HAP-1 (cell line): ENCODE measurements around the gene ARMH2.

ENCODE experiments used
- DNase-seq, 2 experiments: peaks; one replicate each; pipeline ENCODE4 v3.0.0-alpha.2; 2016 to 2020; ENCODE audit warnings: low spot score in 2 of 2
- H3K27me3 ChIP-seq: fragments of 250-450 bp; sonication (Bioruptor Pico); 2 replicates; pipeline ENCODE4 v1.5.1; 2020; ENCODE audit warnings: low read depth, mild to moderate bottlenecking, moderate library complexity
- H3K36me3 ChIP-seq: fragments of 250-450 bp; sonication (Bioruptor Pico); replicated peaks from 2 replicates; pipeline ENCODE4 v1.5.1; 2020; ENCODE audit warnings: mild to moderate bottlenecking
- H3K4me1 ChIP-seq: fragments of 250-450 bp; sonication (Bioruptor Pico); 2 replicates; pipeline ENCODE4 v1.5.1; 2020; ENCODE audit warnings: mild to moderate bottlenecking
- H3K4me3 ChIP-seq: fragments of 250-450 bp; sonication (Bioruptor Pico); 2 replicates; pipeline ENCODE4 v1.5.1; 2020; ENCODE audit warnings: mild to moderate bottlenecking, moderate library complexity
- H3K9me3 ChIP-seq: fragments of 250-450 bp; sonication (Bioruptor Pico); 2 replicates; pipeline ENCODE4 v1.5.1; 2020; ENCODE audit warnings: mild to moderate bottlenecking, moderate library complexity
- in situ Hi-C: fragments of 300-500 bp; cut with MboI; formaldehyde crosslinking; loops from 3 replicates; pipeline ENCODE4 v1.14.3; 2020; ENCODE audit warnings: low sequenced_read_pairs, inconsistent platforms, mixed read lengths

ARMH2 gene

GRCh38 chr6:24829657-24830056 lies 30.9 kb upstream of the ARMH2 start:
- H3K9me3 ChIP-seq, result no peaks in the 10 kb centered on the region
- H3K36me3 ChIP-seq, result no peaks in the 10 kb centered on the region
- peak; percentile 32 to 51 for DNase-seq
- H3K27me3 ChIP-seq, result no peaks in the 10 kb centered on the region
- in situ Hi-C loops, result no loop called here
- H3K4me1 ChIP-seq, result peaks cover 15% of the 10 kb centered on the region
- no peak overlapping the region for H3K4me3 ChIP-seq

- H3K4me3 ChIP-seq, result no peak overlapping the region
- no peaks in the 10 kb centered on the region for H3K36me3 ChIP-seq
- H3K27me3 ChIP-seq, result no peaks in the 10 kb centered on the region
- no peaks in the 10 kb centered on the region for H3K9me3 ChIP-seq
- H3K4me1 ChIP-seq, result peaks cover 15% of the 10 kb centered on the region
- no peak for DNase-seq
- in situ Hi-C loops, result no loop called here
Measured at GRCh38 chr6:24827970-24828369, 29.3 kb upstream of the ARMH2 start.

DNA sequence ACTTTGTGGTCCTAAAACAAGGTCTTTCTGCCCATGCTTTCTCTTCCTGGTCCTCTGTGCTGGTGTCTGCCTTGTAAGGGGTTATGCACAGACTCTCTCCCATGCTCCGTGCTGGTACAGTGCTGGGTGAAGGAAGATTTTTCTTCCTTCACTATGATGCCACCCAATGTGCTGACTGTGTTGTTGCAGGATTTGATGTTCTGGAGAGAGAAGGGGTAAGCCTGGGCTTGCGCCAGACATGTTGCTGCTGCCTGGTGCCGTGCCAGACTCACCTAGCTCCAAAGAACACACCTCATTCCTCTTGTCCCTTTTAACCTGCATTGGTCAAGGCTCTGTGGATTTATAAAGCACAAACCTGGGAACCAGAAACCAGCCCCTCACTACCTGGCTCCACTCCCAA lies 28.4 kb upstream of the ARMH2 start:
- no peaks in the 10 kb centered on the region for H3K9me3 ChIP-seq
- no peaks in the 10 kb centered on the region for H3K36me3 ChIP-seq
- H3K27me3 ChIP-seq, result no peaks in the 10 kb centered on the region
- peaks cover 15% of the 10 kb centered on the region for H3K4me1 ChIP-seq
- in situ Hi-C loops, result no loop called here
- no peak overlapping the region for H3K4me3 ChIP-seq
- no peak for DNase-seq

DNA sequence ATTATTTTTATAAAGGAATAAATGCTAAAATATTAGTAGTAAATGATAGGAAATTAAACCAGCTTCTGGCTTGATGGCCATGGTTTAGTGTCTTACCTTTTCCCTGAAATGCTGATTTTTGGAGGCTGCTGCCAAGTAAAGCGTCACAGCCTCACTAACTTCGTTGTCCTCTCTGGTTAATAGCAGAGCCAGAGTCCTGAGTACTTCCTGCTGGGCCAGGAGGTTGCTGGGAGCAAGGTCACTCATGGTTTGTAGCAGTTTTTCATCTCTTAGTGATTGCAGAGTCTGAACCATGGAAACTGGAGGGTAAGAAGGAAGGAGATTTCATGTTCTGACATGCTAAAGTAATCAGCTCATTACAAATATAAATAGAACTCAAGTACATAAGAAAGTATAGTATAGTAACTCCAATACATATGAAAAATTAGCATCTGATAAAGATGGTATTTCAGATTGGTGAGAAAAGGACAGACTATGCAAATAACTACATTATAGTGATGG lies 26.5 kb upstream of the ARMH2 start:
- H3K9me3 ChIP-seq, result no peaks in the 10 kb centered on the region
- DNase-seq, result no peak
- no peaks in the 10 kb centered on the region for H3K27me3 ChIP-seq
- no peaks in the 10 kb centered on the region for H3K36me3 ChIP-seq
- H3K4me3 ChIP-seq, result no peak overlapping the region
- peaks cover 15% of the 10 kb centered on the region for H3K4me1 ChIP-seq
- in situ Hi-C loops, result no loop called here

- Histone ChIP-seq H3K4me1 (peaks cover 11% of the 10 kb centered on the region), H3K36me3 (no peaks in the 10 kb centered on the region), H3K9me3 (no peaks in the 10 kb centered on the region), H3K4me3 (no peak overlapping the region), H3K27me3 (no peaks in the 10 kb centered on the region)
- in situ Hi-C loops, result no loop called here
- DNase-seq, result no peak
Measured at GRCh38 chr6:24824142-24824938, 25.6 kb upstream of the ARMH2 start.

- no peaks in the 10 kb centered on the region for H3K27me3 ChIP-seq
- no peak overlapping the region for H3K4me3 ChIP-seq
- peaks cover 11% of the 10 kb centered on the region for H3K4me1 ChIP-seq
- in situ Hi-C loops, result no loop called here
- H3K36me3 ChIP-seq, result no peaks in the 10 kb centered on the region
- H3K9me3 ChIP-seq, result no peaks in the 10 kb centered on the region
- no peak for DNase-seq
Measured at GRCh38 chr6:24823185-24823584, 24.5 kb upstream of the ARMH2 start.

DNA sequence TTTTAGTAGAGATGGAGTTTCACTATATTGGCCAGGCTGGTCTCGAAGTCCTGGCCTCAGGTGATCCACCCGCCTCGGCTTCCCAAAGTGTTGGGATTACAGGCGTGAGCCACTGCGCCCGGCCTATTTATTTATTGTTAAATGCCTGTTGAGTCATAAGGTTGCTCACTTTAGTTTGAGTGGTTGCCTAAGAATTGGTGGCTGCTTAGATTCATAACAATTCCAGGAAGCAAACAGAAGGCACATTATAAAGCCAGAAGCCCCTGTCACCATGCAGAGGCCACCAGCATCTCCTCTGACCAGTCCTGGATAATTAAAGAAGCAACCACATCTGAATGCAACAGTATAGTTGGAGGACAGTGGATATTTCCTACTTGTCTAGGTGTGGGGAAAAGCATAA lies 24.0 kb upstream of the ARMH2 start:
- Histone ChIP-seq H3K4me1 (peaks cover 11% of the 10 kb centered on the region), H3K4me3 (no peak overlapping the region), H3K27me3 (no peaks in the 10 kb centered on the region), H3K9me3 (no peaks in the 10 kb centered on the region), H3K36me3 (no peaks in the 10 kb centered on the region)
- in situ Hi-C loops, result no loop called here
- no peak for DNase-seq

- H3K27me3 ChIP-seq, result no peaks in the 10 kb centered on the region
- no peak for DNase-seq
- no peaks in the 10 kb centered on the region for H3K9me3 ChIP-seq
- H3K4me3 ChIP-seq, result no peak overlapping the region
- in situ Hi-C loops, result no loop called here
- H3K36me3 ChIP-seq, result no peaks in the 10 kb centered on the region
- H3K4me1 ChIP-seq, result peaks cover 8% of the 10 kb centered on the region
Measured at GRCh38 chr6:24821860-24822444, 23.2 kb upstream of the ARMH2 start.

DNA sequence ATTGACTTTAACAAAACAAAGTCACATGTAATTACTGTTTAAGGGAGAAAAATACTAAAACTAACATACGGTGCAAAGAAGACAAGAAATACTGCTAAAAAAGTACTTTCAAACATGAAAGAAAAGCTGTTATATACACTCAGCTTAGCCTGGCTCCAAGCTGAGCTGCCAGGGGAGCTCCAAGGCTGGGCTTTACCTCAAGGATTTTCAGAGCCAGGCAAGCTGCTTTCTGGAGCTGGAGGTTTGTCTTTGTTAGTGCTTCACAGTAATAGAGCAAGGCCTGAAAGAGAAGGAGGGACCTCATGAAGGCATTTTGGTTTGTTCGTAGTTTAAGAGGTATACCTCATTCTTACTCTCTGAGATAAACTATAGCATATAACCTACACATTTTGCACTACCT lies 19.6 kb upstream of the ARMH2 start:
- no peak for DNase-seq
- no peaks in the 10 kb centered on the region for H3K36me3 ChIP-seq
- no peak overlapping the region for H3K4me3 ChIP-seq
- H3K27me3 ChIP-seq, result no peaks in the 10 kb centered on the region
- in situ Hi-C loops, result no loop called here
- H3K9me3 ChIP-seq, result no peaks in the 10 kb centered on the region
- no peaks in the 10 kb centered on the region for H3K4me1 ChIP-seq

DNA sequence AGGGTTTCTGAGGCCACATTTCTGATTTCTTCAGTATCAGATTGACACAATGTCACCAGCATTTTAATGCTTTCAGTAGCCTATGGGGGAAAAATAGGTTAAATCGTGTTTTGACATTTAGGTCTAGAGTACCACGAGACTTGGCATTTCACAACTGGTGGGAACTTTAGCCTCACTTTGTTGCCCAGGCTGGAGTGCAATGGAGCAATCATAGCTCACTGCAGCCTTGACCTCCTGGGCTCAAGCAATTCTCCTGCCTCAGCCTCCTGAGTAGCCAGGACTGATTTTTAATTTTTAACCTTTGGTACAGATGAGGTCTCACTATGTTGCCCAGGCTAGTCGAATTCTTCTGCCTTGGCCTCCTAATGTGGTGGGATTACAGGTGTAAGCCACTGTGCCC lies 11.0 kb upstream of the ARMH2 start:
- in situ Hi-C loops, result no loop called here
- no peaks in the 10 kb centered on the region for H3K36me3 ChIP-seq
- no peaks in the 10 kb centered on the region for H3K27me3 ChIP-seq
- no peaks in the 10 kb centered on the region for H3K9me3 ChIP-seq
- no peak for DNase-seq
- H3K4me1 ChIP-seq, result no peaks in the 10 kb centered on the region
- H3K4me3 ChIP-seq, result no peak overlapping the region

GRCh38 chr6:24807584-24807983 lies 8.9 kb upstream of the ARMH2 start:
- no peak overlapping the region for H3K4me3 ChIP-seq
- no peak for DNase-seq
- H3K36me3 ChIP-seq, result no peaks in the 10 kb centered on the region
- no peaks in the 10 kb centered on the region for H3K9me3 ChIP-seq
- H3K27me3 ChIP-seq, result no peaks in the 10 kb centered on the region
- in situ Hi-C loops, result no loop called here
- no peaks in the 10 kb centered on the region for H3K4me1 ChIP-seq

GRCh38 chr6:24802271-24803059 lies 3.7 kb upstream of the ARMH2 start:
- in situ Hi-C loops, result no loop called here
- Histone ChIP-seq H3K36me3 (no peaks in the 10 kb centered on the region), H3K27me3 (no peaks in the 10 kb centered on the region), H3K4me3 (no peak overlapping the region), H3K9me3 (no peaks in the 10 kb centered on the region), H3K4me1 (no peaks in the 10 kb centered on the region)
- no peak for DNase-seq

GRCh38 chr6:24799541-24799915 lies 811 bp upstream of the ARMH2 start:
- H3K4me3 ChIP-seq, result no peak overlapping the region

More at GRCh38 chr6:24799541-24799915, 811 bp upstream of the ARMH2 start:
- Histone ChIP-seq H3K36me3 (no peaks in the 10 kb centered on the region), H3K9me3 (no peaks in the 10 kb centered on the region; the same call in 1 of the 2 replicates), H3K4me1 (no peaks in the 10 kb centered on the region), H3K27me3 (no peaks in the 10 kb centered on the region)
- in situ Hi-C loops, result no loop called here
- DNase-seq, result no peak
